ENCODE data around the gene ZNF138. TPM values are rescaled to one million over a fixed set of nuclear protein-coding genes. Genes with fewer than 3 reads are reported as not detected.
"Not testable (repeated sequence)": the region's sequence is repeated elsewhere in the genome, so short reads cannot be mapped to it uniquely, and the experiment has no call there.

ZNF138 gene
- total and polyA plus RNA-seq, 10 of the 15 experiments (the other 5 are each of a cell fraction or from before 2014, with no cell fraction given), result 5.9 to 14.9 (median 12.4) TPM

GRCh38 chr7:64795176-64795575, 948 bp downstream of the ZNF138 start:
- ChIA-PET CTCF (interaction anchor here (1.3 kb wide), 1 partner anchor 8 kb away, joined by 4 read pairs; no protein-coding TSS in a partner anchor), SMC1A (ENCODE audit: uncharacterized antibody, unreplicated experiment) (interaction anchor here (1.6 kb wide), 1 partner anchor 106 kb away, joined by 4 read pairs; no protein-coding TSS in a partner anchor), RAD21 (ENCODE audit: unreplicated experiment) (interaction anchor here (1.0 kb wide), 2 partner anchors 113 to 129 kb away, joined by 3 to 5 read pairs; partner anchors contain the start of gene ZNF107), POLR2A (interaction anchor here (0.6 to 1.7 kb wide), 3 partner anchors 108 to 425 kb away, joined by 6 to 8 read pairs (median 7); partner anchors contain the start of genes ERV3-1 and ZNF273)
- Histone ChIP-seq H3K79me2 (ENCODE audit: control insufficient read depth, insufficient read depth, low read length) (peaks cover 22% of the 10 kb centered on the region), H4K20me1 (ENCODE audit: control insufficient read depth, insufficient read depth) (no peaks in the 10 kb centered on the region), H2AFZ (ENCODE audit: control insufficient read depth, low read depth, low read length) (peak overlapping the region; percentile 97), H3K27me3 (replicated peaks in 1 of 2; ENCODE audit: control insufficient read depth in 2 of 2, insufficient read depth in 2 of 2, low read length in 1 of 2) (no peaks in the 10 kb centered on the region), H3K27ac (ENCODE audit: control insufficient read depth, insufficient read depth) (peak overlapping the region; percentile 92; the same call in 1 of the 2 replicates), H3K9ac (ENCODE audit: control insufficient read depth, insufficient read depth, low read length) (peak overlapping the region; percentile 98), H3K9me3 (replicated peaks; ENCODE audit: control insufficient read depth, insufficient read depth, low read length) (peaks cover 7% of the 10 kb centered on the region; the same call in 2 of the 3 replicates), H3K4me1 (ENCODE audit: control insufficient read depth, insufficient read depth, low read length) (no peaks in the 10 kb centered on the region), H3K36me3 (ENCODE audit: control insufficient read depth in 2 of 2, insufficient read depth in 2 of 2, low read length in 1 of 2) (peaks cover 0 to 6% of the 10 kb centered on the region in 2 experiments; a peak in 1 of 4 replicates), H3K4me3 (peak overlapping the region; percentile 88), H3K4me2 (ENCODE audit: control insufficient read depth, insufficient read depth) (peak overlapping the region; percentile 69)
- in situ Hi-C loops (cut with MboI), result loop anchor here (10.0 kb wide), 1 partner anchor 490 kb away; no protein-coding TSS in a partner anchor
- no peak for DNase-seq (ENCODE audit: low read depth, low spot score)
- BruUV-seq (replicated peaks), result no TSS peak
- FAIRE-seq, result no peak
- intact Hi-C loops (cut with micrococcal nuclease; ENCODE audit: unreplicated experiment), result loop anchor here (10.0 kb wide), 2 partner anchors 210 to 470 kb away; partner anchors contain the start of gene ERV3-1
- ATAC-seq, result no peak
- TF ChIP-seq ZNF24 (IDR thresholded peaks at IDR 0.05) (no peak), POLR2A (IDR thresholded peaks at IDR 0.05; ENCODE audit: low read depth, low read length) (no peak), MYC (IDR thresholded peaks at IDR 0.05; ENCODE audit: insufficient read depth, insufficient read length, insufficient replicate concordance, low read length, severe bottlenecking) (no peak)
- TF ChIP-seq, protein P1, sequence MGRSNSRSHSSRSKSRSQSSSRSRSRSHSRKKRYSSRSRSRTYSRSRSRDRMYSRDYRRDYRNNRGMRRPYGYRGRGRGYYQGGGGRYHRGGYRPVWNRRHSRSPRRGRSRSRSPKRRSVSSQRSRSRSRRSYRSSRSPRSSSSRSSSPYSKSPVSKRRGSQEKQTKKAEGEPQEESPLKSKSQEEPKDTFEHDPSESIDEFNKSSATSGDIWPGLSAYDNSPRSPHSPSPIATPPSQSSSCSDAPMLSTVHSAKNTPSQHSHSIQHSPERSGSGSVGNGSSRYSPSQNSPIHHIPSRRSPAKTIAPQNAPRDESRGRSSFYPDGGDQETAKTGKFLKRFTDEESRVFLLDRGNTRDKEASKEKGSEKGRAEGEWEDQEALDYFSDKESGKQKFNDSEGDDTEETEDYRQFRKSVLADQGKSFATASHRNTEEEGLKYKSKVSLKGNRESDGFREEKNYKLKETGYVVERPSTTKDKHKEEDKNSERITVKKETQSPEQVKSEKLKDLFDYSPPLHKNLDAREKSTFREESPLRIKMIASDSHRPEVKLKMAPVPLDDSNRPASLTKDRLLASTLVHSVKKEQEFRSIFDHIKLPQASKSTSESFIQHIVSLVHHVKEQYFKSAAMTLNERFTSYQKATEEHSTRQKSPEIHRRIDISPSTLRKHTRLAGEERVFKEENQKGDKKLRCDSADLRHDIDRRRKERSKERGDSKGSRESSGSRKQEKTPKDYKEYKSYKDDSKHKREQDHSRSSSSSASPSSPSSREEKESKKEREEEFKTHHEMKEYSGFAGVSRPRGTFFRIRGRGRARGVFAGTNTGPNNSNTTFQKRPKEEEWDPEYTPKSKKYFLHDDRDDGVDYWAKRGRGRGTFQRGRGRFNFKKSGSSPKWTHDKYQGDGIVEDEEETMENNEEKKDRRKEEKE (IDR thresholded peaks at IDR 0.05), result no peak
- TF ChIP-seq, protein P2, sequence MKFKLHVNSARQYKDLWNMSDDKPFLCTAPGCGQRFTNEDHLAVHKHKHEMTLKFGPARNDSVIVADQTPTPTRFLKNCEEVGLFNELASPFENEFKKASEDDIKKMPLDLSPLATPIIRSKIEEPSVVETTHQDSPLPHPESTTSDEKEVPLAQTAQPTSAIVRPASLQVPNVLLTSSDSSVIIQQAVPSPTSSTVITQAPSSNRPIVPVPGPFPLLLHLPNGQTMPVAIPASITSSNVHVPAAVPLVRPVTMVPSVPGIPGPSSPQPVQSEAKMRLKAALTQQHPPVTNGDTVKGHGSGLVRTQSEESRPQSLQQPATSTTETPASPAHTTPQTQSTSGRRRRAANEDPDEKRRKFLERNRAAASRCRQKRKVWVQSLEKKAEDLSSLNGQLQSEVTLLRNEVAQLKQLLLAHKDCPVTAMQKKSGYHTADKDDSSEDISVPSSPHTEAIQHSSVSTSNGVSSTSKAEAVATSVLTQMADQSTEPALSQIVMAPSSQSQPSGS (IDR thresholded peaks at IDR 0.05; ENCODE audit: low read length), result no peak
- 42% methylated on average over 1 of the region's 1 CpG for WGBS (ENCODE audit: insufficient coverage, insufficient replicate concordance, low lambda C conversion rate, missing lambda C conversion rate)

DNA sequence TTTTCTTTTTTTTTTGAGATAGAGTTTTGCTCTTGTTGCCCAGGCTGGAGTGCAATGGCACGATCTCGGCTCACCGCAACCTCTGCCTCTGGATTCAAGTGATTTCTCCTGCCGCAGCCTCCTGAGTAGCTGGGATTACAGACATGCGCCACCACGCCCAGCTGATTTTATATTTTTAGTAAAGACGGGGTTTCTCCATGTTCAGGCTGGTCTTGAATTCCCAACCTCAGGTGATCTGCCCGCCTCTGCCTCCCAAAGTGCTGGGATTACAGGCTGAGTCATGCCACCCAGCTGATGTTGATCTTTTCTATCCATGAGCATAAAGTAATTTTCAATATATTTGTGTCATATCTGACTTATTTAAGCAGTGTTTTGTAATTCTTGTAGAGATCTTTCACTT, 4.9 kb downstream of the ZNF138 start:
- intact Hi-C loops (cut with micrococcal nuclease; ENCODE audit: unreplicated experiment) (loop anchor here (10.0 kb wide), 2 partner anchors 206 to 474 kb away; partner anchors contain the start of gene ERV3-1), in situ Hi-C loops (cut with MboI) (loop anchor here (10.0 kb wide), 1 partner anchor 494 kb away; no protein-coding TSS in a partner anchor)
- H3K27ac ChIP-seq (ENCODE audit: control insufficient read depth, insufficient read depth); H2AFZ ChIP-seq (ENCODE audit: control insufficient read depth, low read depth, low read length); H3K36me3 ChIP-seq (ENCODE audit: control insufficient read depth in 2 of 2, insufficient read depth in 2 of 2, low read length in 1 of 2); CTCF ChIA-PET; H3K4me1 ChIP-seq (ENCODE audit: control insufficient read depth, insufficient read depth, low read length); H3K4me2 ChIP-seq (ENCODE audit: control insufficient read depth, insufficient read depth); H4K20me1 ChIP-seq (ENCODE audit: control insufficient read depth, insufficient read depth); POLR2A ChIA-PET; DNase-seq (ENCODE audit: low read depth, low spot score); H3K27me3 ChIP-seq (replicated peaks in 1 of 2; ENCODE audit: control insufficient read depth in 2 of 2, insufficient read depth in 2 of 2, low read length in 1 of 2); ATAC-seq; FAIRE-seq; H3K4me3 ChIP-seq; H3K9ac ChIP-seq (ENCODE audit: control insufficient read depth, insufficient read depth, low read length); BruUV-seq (replicated peaks): not testable (repeated sequence)
- Histone ChIP-seq H3K79me2 (ENCODE audit: control insufficient read depth, insufficient read depth, low read length) (peaks cover 22% of the 10 kb centered on the region), H3K9me3 (replicated peaks; ENCODE audit: control insufficient read depth, insufficient read depth, low read length) (peaks cover 10% of the 10 kb centered on the region)
- RAD21 ChIA-PET (ENCODE audit: unreplicated experiment), result interaction anchor here (0.7 kb wide), 1 partner anchor 106 kb away, joined by 3 read pairs; no protein-coding TSS in a partner anchor
- WGBS (ENCODE audit: insufficient coverage, insufficient replicate concordance, low lambda C conversion rate, missing lambda C conversion rate), result 93% methylated on average over 8 of the region's 8 CpGs
- SMC1A ChIA-PET (ENCODE audit: uncharacterized antibody, unreplicated experiment), result interaction anchor here (0.8 kb wide), 1 partner anchor 57 kb away, joined by 3 read pairs; no protein-coding TSS in a partner anchor
